Upper lobe of left lung (tissue), 4 donors: ENCODE results near the gene SCAF4.

Source experiments
- EP300 ChIP-seq, 4 donors: sonication (generic); formaldehyde crosslinking; IDR thresholded peaks; one replicate each; pipeline ENCODE4 v1.5.1; 2017; ENCODE audit warnings: antibody characterized with exemption in 4 of 4, control low read depth in 2 of 4
- POLR2A ChIP-seq, 4 donors: fragments of 450-650 bp; IDR thresholded peaks; one replicate each; pipeline ENCODE4 v1.5.1; 2016 to 2017; ENCODE audit warnings: antibody characterized with exemption in 4 of 4, mild to moderate bottlenecking in 2 of 4
- TF ChIP-seq, protein P1 (sequence below), 6 experiments: fragments of 450-650 bp in 4 of 6; fragments of 200-600 bp in 2 of 6; sonication (generic) in 2 of 6; IDR thresholded peaks; one replicate each; pipeline ENCODE4 v1.5.1; 2016 to 2019; ENCODE audit warnings: antibody characterized with exemption in 6 of 6

DNA sequence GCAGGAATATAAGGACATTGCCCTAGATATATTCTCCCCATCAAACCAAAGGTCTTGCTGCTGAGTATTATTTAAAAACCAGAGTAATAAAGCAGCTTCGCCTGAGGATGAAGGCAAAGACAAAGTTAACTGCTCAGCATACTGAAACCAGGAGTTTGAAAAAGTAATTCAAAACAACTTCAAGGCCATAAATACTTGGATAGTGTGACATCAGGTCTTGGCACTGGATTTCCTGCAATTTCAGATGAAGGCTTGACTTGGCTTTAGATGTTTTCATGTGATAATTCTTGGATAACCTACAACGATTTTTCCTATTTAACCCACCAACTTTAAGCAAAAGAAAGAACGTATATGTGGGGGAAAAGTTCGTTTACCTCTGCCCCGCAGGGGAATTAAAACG lies 61.8 kb downstream of the SCAF4 start:
- TF ChIP-seq, protein P1, sequence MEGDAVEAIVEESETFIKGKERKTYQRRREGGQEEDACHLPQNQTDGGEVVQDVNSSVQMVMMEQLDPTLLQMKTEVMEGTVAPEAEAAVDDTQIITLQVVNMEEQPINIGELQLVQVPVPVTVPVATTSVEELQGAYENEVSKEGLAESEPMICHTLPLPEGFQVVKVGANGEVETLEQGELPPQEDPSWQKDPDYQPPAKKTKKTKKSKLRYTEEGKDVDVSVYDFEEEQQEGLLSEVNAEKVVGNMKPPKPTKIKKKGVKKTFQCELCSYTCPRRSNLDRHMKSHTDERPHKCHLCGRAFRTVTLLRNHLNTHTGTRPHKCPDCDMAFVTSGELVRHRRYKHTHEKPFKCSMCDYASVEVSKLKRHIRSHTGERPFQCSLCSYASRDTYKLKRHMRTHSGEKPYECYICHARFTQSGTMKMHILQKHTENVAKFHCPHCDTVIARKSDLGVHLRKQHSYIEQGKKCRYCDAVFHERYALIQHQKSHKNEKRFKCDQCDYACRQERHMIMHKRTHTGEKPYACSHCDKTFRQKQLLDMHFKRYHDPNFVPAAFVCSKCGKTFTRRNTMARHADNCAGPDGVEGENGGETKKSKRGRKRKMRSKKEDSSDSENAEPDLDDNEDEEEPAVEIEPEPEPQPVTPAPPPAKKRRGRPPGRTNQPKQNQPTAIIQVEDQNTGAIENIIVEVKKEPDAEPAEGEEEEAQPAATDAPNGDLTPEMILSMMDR (IDR thresholded peaks at IDR 0.05), result no peak
- no peak for TF ChIP-seq POLR2A (IDR thresholded peaks at IDR 0.05)
- no peak for TF ChIP-seq EP300 (IDR thresholded peaks at IDR 0.05)
